ENCODE data around the gene CEP57L1. TPM values are rescaled to one million over a fixed set of nuclear protein-coding genes. Genes with fewer than 3 reads are reported as not detected.
"Not testable (repeated sequence)": the region's sequence is repeated elsewhere in the genome, so short reads cannot be mapped to it uniquely, and the experiment has no call there.

The CEP57L1 gene
- polyA plus RNA-seq, 4 donors = 3.0 to 11.3 (median 8.4) TPM

GRCh38 chr6:109081026-109081425 lies 14.3 kb upstream of the CEP57L1 start:
- Histone ChIP-seq H3K4me3 (ENCODE audit: low read depth in 1 of 3, low read length in 3 of 3) (no peak overlapping the region), H3K36me3 (ENCODE audit: control insufficient read depth in 3 of 3, insufficient read depth in 2 of 3, low read depth in 1 of 3, low read length in 3 of 3) (peaks cover 0 to 7% (median 4%) of the 10 kb centered on the region in 3 donors), H3K9me3 (ENCODE audit: control insufficient read depth in 2 of 2, insufficient read depth in 1 of 2, low read depth in 1 of 2, low read length in 1 of 2) (no peaks in the 10 kb centered on the region), H3K27me3 (ENCODE audit: control insufficient read depth in 3 of 3, insufficient read depth in 3 of 3, low read length in 3 of 3) (no peaks in the 10 kb centered on the region), H3K4me1 (ENCODE audit: control insufficient read depth in 3 of 3, insufficient read depth in 2 of 3, low read depth in 1 of 3, low read length in 2 of 3) (no peaks in the 10 kb centered on the region), H3K27ac (ENCODE audit: low read depth in 1 of 3, low read length in 2 of 3) (no peak overlapping the region)
- 50 to 62% (median 54%) methylated on average over 1 of the region's 1 CpG for WGBS, 3 donors
- DNase-seq = no peak
- FAIRE-seq = no peak

GRCh38 chr6:109081516-109082187 lies 13.7 kb upstream of the CEP57L1 start:
- DNase-seq (no peak), FAIRE-seq (no peak)
- peaks cover 0 to 7% (median 4%) of the 10 kb centered on the region in 3 donors for H3K36me3 ChIP-seq (ENCODE audit: control insufficient read depth in 3 of 3, insufficient read depth in 2 of 3, low read depth in 1 of 3, low read length in 3 of 3)
- H3K27me3 ChIP-seq (ENCODE audit: control insufficient read depth in 3 of 3, insufficient read depth in 3 of 3, low read length in 3 of 3) = no peaks in the 10 kb centered on the region
- H3K9me3 ChIP-seq (ENCODE audit: control insufficient read depth in 2 of 2, insufficient read depth in 1 of 2, low read depth in 1 of 2, low read length in 1 of 2) = no peaks in the 10 kb centered on the region
- WGBS, 3 donors = 82 to 90% (median 89%) methylated on average over 4 of the region's 4 CpGs
- H3K4me3 ChIP-seq (ENCODE audit: low read depth in 1 of 3, low read length in 3 of 3) = no peak overlapping the region
- no peak overlapping the region for H3K27ac ChIP-seq (ENCODE audit: low read depth in 1 of 3, low read length in 2 of 3)
- no peaks in the 10 kb centered on the region for H3K4me1 ChIP-seq (ENCODE audit: control insufficient read depth in 3 of 3, insufficient read depth in 2 of 3, low read depth in 1 of 3, low read length in 2 of 3)

GRCh38 chr6:109082188-109082577 lies 13.1 kb upstream of the CEP57L1 start:
- 84 to 89% (median 86%) methylated on average over 1 of the region's 1 CpG for WGBS, 3 donors
- Histone ChIP-seq H3K4me1 (ENCODE audit: control insufficient read depth in 3 of 3, insufficient read depth in 2 of 3, low read depth in 1 of 3, low read length in 2 of 3) (no peaks in the 10 kb centered on the region), H3K27me3 (ENCODE audit: control insufficient read depth in 3 of 3, insufficient read depth in 3 of 3, low read length in 3 of 3) (no peaks in the 10 kb centered on the region), H3K27ac (ENCODE audit: low read depth in 1 of 3, low read length in 2 of 3) (no peak overlapping the region), H3K4me3 (ENCODE audit: low read depth in 1 of 3, low read length in 3 of 3) (no peak overlapping the region), H3K36me3 (ENCODE audit: control insufficient read depth in 3 of 3, insufficient read depth in 2 of 3, low read depth in 1 of 3, low read length in 3 of 3) (peaks cover 0 to 7% (median 4%) of the 10 kb centered on the region in 3 donors), H3K9me3 (ENCODE audit: control insufficient read depth in 2 of 2, insufficient read depth in 1 of 2, low read depth in 1 of 2, low read length in 1 of 2) (no peaks in the 10 kb centered on the region)
- DNase-seq (no peak), FAIRE-seq (no peak)

- WGBS, 3 donors = 93 to 100% (median 94%) methylated on average over 1 of the region's 1 CpG
- Histone ChIP-seq H3K9me3 (ENCODE audit: control insufficient read depth in 2 of 2, insufficient read depth in 1 of 2, low read depth in 1 of 2, low read length in 1 of 2) (no peaks in the 10 kb centered on the region), H3K4me3 (ENCODE audit: low read depth in 1 of 3, low read length in 3 of 3) (no peak overlapping the region), H3K27ac (ENCODE audit: low read depth in 1 of 3, low read length in 2 of 3) (no peak overlapping the region), H3K4me1 (ENCODE audit: control insufficient read depth in 3 of 3, insufficient read depth in 2 of 3, low read depth in 1 of 3, low read length in 2 of 3) (no peaks in the 10 kb centered on the region), H3K36me3 (ENCODE audit: control insufficient read depth in 3 of 3, insufficient read depth in 2 of 3, low read depth in 1 of 3, low read length in 3 of 3) (peaks cover 0 to 7% (median 4%) of the 10 kb centered on the region in 3 donors), H3K27me3 (ENCODE audit: control insufficient read depth in 3 of 3, insufficient read depth in 3 of 3, low read length in 3 of 3) (no peaks in the 10 kb centered on the region)
- DNase-seq (no peak), FAIRE-seq (no peak)
Observed at GRCh38 chr6:109083657-109084056, 11.7 kb upstream of the CEP57L1 start.

- not testable (repeated sequence) for H3K27me3 ChIP-seq (ENCODE audit: control insufficient read depth in 3 of 3, insufficient read depth in 3 of 3, low read length in 3 of 3); H3K27ac ChIP-seq (ENCODE audit: low read depth in 1 of 3, low read length in 2 of 3); H3K4me3 ChIP-seq (ENCODE audit: low read depth in 1 of 3, low read length in 3 of 3); FAIRE-seq; DNase-seq; H3K9me3 ChIP-seq (ENCODE audit: control insufficient read depth in 2 of 2, insufficient read depth in 1 of 2, low read depth in 1 of 2, low read length in 1 of 2); H3K36me3 ChIP-seq (ENCODE audit: control insufficient read depth in 3 of 3, insufficient read depth in 2 of 3, low read depth in 1 of 3, low read length in 3 of 3); H3K4me1 ChIP-seq (ENCODE audit: control insufficient read depth in 3 of 3, insufficient read depth in 2 of 3, low read depth in 1 of 3, low read length in 2 of 3)
- WGBS, 3 donors = 90 to 95% (median 94%) methylated on average over 8 of the region's 8 CpGs
Observed at GRCh38 chr6:109084146-109084545, 11.2 kb upstream of the CEP57L1 start.

GRCh38 chr6:109087661-109088264 lies 7.5 kb upstream of the CEP57L1 start:
- WGBS, 3 donors = 36 to 56% (median 52%) methylated on average over 5 of the region's 5 CpGs
- peaks cover 0 to 3% (median 0%) of the 10 kb centered on the region in 3 donors for H3K36me3 ChIP-seq (ENCODE audit: control insufficient read depth in 3 of 3, insufficient read depth in 2 of 3, low read depth in 1 of 3, low read length in 3 of 3)
- FAIRE-seq (no peak), DNase-seq (no peak)
- H3K4me1 ChIP-seq (ENCODE audit: control insufficient read depth in 3 of 3, insufficient read depth in 2 of 3, low read depth in 1 of 3, low read length in 2 of 3) = peaks cover 3 to 10% (median 7%) of the 10 kb centered on the region in 3 donors
- H3K4me3 ChIP-seq (ENCODE audit: low read depth in 1 of 3, low read length in 3 of 3) = no peak overlapping the region
- no peaks in the 10 kb centered on the region for H3K27me3 ChIP-seq (ENCODE audit: control insufficient read depth in 3 of 3, insufficient read depth in 3 of 3, low read length in 3 of 3)
- no peak overlapping the region for H3K27ac ChIP-seq (ENCODE audit: low read depth in 1 of 3, low read length in 2 of 3)
- H3K9me3 ChIP-seq (ENCODE audit: control insufficient read depth in 2 of 2, insufficient read depth in 1 of 2, low read depth in 1 of 2, low read length in 1 of 2) = no peaks in the 10 kb centered on the region

- Histone ChIP-seq H3K27me3 (ENCODE audit: control insufficient read depth in 3 of 3, insufficient read depth in 3 of 3, low read length in 3 of 3) (no peaks in the 10 kb centered on the region), H3K36me3 (ENCODE audit: control insufficient read depth in 3 of 3, insufficient read depth in 2 of 3, low read depth in 1 of 3, low read length in 3 of 3) (peaks cover 0 to 3% (median 0%) of the 10 kb centered on the region in 3 donors), H3K4me3 (ENCODE audit: low read depth in 1 of 3, low read length in 3 of 3) (no peak overlapping the region), H3K9me3 (ENCODE audit: control insufficient read depth in 2 of 2, insufficient read depth in 1 of 2, low read depth in 1 of 2, low read length in 1 of 2) (no peaks in the 10 kb centered on the region), H3K4me1 (ENCODE audit: control insufficient read depth in 3 of 3, insufficient read depth in 2 of 3, low read depth in 1 of 3, low read length in 2 of 3) (peaks cover 3 to 10% (median 7%) of the 10 kb centered on the region in 3 donors), H3K27ac (ENCODE audit: low read depth in 1 of 3, low read length in 2 of 3) (no peak overlapping the region)
- WGBS, 3 donors = 85 to 87% (median 87%) methylated on average over 1 of the region's 1 CpG
- no peak for DNase-seq
- FAIRE-seq = no peak
Observed at GRCh38 chr6:109088995-109089394, 6.3 kb upstream of the CEP57L1 start.

- Histone ChIP-seq H3K27ac (ENCODE audit: low read depth in 1 of 3, low read length in 2 of 3) (no peak overlapping the region), H3K4me1 (ENCODE audit: control insufficient read depth in 3 of 3, insufficient read depth in 2 of 3, low read depth in 1 of 3, low read length in 2 of 3) (peaks cover 3 to 14% (median 10%) of the 10 kb centered on the region in 3 donors), H3K27me3 (ENCODE audit: control insufficient read depth in 3 of 3, insufficient read depth in 3 of 3, low read length in 3 of 3) (no peaks in the 10 kb centered on the region), H3K9me3 (ENCODE audit: control insufficient read depth in 2 of 2, insufficient read depth in 1 of 2, low read depth in 1 of 2, low read length in 1 of 2) (no peaks in the 10 kb centered on the region), H3K4me3 (ENCODE audit: low read depth in 1 of 3, low read length in 3 of 3) (peak overlapping the region in 1 of 3 donors; percentile 36), H3K36me3 (ENCODE audit: control insufficient read depth in 3 of 3, insufficient read depth in 2 of 3, low read depth in 1 of 3, low read length in 3 of 3) (no peaks in the 10 kb centered on the region)
- no peak for FAIRE-seq
- no peak for DNase-seq
- 91 to 94% (median 93%) methylated on average over 5 of the region's 5 CpGs for WGBS, 3 donors
Observed at GRCh38 chr6:109091314-109092024, 3.8 kb upstream of the CEP57L1 start.
